GM18502 (cell line): ENCODE measurements around the gene DCLRE1A.

ENCODE experiments used
- ATAC-seq: cut with Tn5 transposase; IDR thresholded peaks from one replicate; pipeline ENCODE4 v1.9.1; 2021; ENCODE audit warnings: mild to moderate bottlenecking; ENCODE audit not compliant: unreplicated experiment, poor library complexity

DCLRE1A gene

GRCh38 chr10:113854013-113854760 is at the start of gene DCLRE1A, which contains the start of gene NHLRC2:
DCLRE1A (minus strand) TSS chr10:113854082; CDS start chr10:113853182, 900 bp downstream.
NHLRC2 (plus strand) TSS chr10:113854661; CDS start chr10:113854873, 212 bp downstream.
- peak; percentile 47 for ATAC-seq

GRCh38 chr10:113899952-113900598 is 46.2 kb upstream of the DCLRE1A start:
- ATAC-seq = no peak

- ATAC-seq = no peak
Measured at GRCh38 chr10:113897693-113898618, 44.1 kb upstream of the DCLRE1A start.

GRCh38 chr10:113895018-113895417 is 41.1 kb upstream of the DCLRE1A start:
- no peak for ATAC-seq

- ATAC-seq = no peak
Measured at GRCh38 chr10:113894581-113894980, 40.7 kb upstream of the DCLRE1A start.

GRCh38 chr10:113893570-113893969 is 39.7 kb upstream of the DCLRE1A start:
- no peak for ATAC-seq

GRCh38 chr10:113891476-113891875 is 37.6 kb upstream of the DCLRE1A start:
- no peak for ATAC-seq

GRCh38 chr10:113890769-113891168 is 36.9 kb upstream of the DCLRE1A start:
- ATAC-seq = no peak

GRCh38 chr10:113889911-113890310 is 36.0 kb upstream of the DCLRE1A start:
- no peak for ATAC-seq

- ATAC-seq = no peak
Measured at GRCh38 chr10:113882240-113882639, 28.4 kb upstream of the DCLRE1A start.

GRCh38 chr10:113880236-113880635 is 26.4 kb upstream of the DCLRE1A start:
- ATAC-seq = peak; percentile 38

GRCh38 chr10:113879691-113880090 is 25.8 kb upstream of the DCLRE1A start:
- ATAC-seq = peak; percentile 85

GRCh38 chr10:113876461-113876860 is 22.6 kb upstream of the DCLRE1A start:
- no peak for ATAC-seq

GRCh38 chr10:113875212-113875611 is 21.3 kb upstream of the DCLRE1A start:
- no peak for ATAC-seq

- no peak for ATAC-seq
Measured at GRCh38 chr10:113872139-113873030, 18.5 kb upstream of the DCLRE1A start.

GRCh38 chr10:113869789-113870188 is 15.9 kb upstream of the DCLRE1A start:
- no peak for ATAC-seq

GRCh38 chr10:113867904-113868303 is 14.0 kb upstream of the DCLRE1A start:
- ATAC-seq = no peak

GRCh38 chr10:113866551-113867394 is 12.9 kb upstream of the DCLRE1A start:
- no peak for ATAC-seq

- no peak for ATAC-seq
Measured at GRCh38 chr10:113865901-113866300, 12.0 kb upstream of the DCLRE1A start.
